H1 (cell line): Measurements from ENCODE around the gene NEK4. TPM values are rescaled to one million over a fixed set of nuclear protein-coding genes. Genes with fewer than 3 reads are reported as not detected.

ENCODE experiments used
- CTCF ChIA-PET: fragments of 300-600 bp; sonication (Branson Sonifier 250); formaldehyde crosslinking; loops from one replicate; lab custom pipeline; 2021; ENCODE audit not compliant: partially characterized antibody; lab: Charles Lee
- POLR2A ChIA-PET: fragments of 300-600 bp; sonication (Branson Sonifier 250); formaldehyde crosslinking; loops from one replicate; lab custom pipeline; 2021; ENCODE audit warnings: inconsistent platforms; ENCODE audit not compliant: partially characterized antibody; lab: Charles Lee
- DNase-seq, 2 experiments: peaks; one replicate each; pipeline versions ENCODE4 v3.0.0 to v3.0.0-alpha.2; 2010 to 2022; ENCODE audit warnings: low spot score in 2 of 2, low read depth in 1 of 2, mixed read lengths in 1 of 2
- FAIRE-seq: peaks from 2 replicates; lab custom pipeline; 2011; peaks lifted over from hg19 to GRCh38; lab: Jason Lieb, UNC
- H2AFZ ChIP-seq: 2 replicates; pipeline ENCODE4 v1.8.1; 2012; ENCODE audit warnings: low read length, inconsistent platforms
- H2AK5ac ChIP-seq: 2 replicates; pipeline ENCODE4 v1.6.1; 2013; ENCODE audit warnings: low read depth, low read length
- H2BK120ac ChIP-seq: replicated peaks from 2 replicates; pipeline ENCODE3; 2013; ENCODE audit warnings: low read depth, low read length, inconsistent platforms
- H2BK12ac ChIP-seq: 2 replicates; pipeline ENCODE4 v1.6.1; 2013; ENCODE audit warnings: low read depth, low read length
- H2BK15ac ChIP-seq: 2 replicates; pipeline ENCODE4 v1.6.1; 2013; ENCODE audit warnings: low read length
- H2BK20ac ChIP-seq: 2 replicates; pipeline ENCODE4 v1.6.1; 2013; ENCODE audit warnings: low read length
- H2BK5ac ChIP-seq: 2 replicates; pipeline ENCODE4 v1.6.1; 2013; ENCODE audit warnings: low read depth, low read length
- H3K14ac ChIP-seq: 2 replicates; pipeline ENCODE4 v1.6.1; 2013; ENCODE audit warnings: inconsistent platforms; ENCODE audit not compliant: insufficient read length
- H3K18ac ChIP-seq: 2 replicates; pipeline ENCODE4 v1.6.1; 2013; ENCODE audit warnings: low read length; ENCODE audit errors: extremely low read depth
- H3K23ac ChIP-seq: 2 replicates; pipeline ENCODE4 v1.6.1; 2013; ENCODE audit warnings: inconsistent platforms; ENCODE audit not compliant: insufficient read length
- H3K23me2 ChIP-seq: 2 replicates; pipeline ENCODE4 v1.6.1; 2013; ENCODE audit warnings: low read depth, low read length
- H3K27ac ChIP-seq: 2 replicates; pipeline ENCODE4 v1.6.1; 2011; ENCODE audit warnings: low read depth, low read length, inconsistent platforms
- H3K27me3 ChIP-seq, 4 experiments: replicated peaks in 1 of 4; 1 replicate in 1 of 4; 2 replicates in 3 of 4; pipeline versions ENCODE4 v1.6.1 to v1.8.1; 2011 to 2013; ENCODE audit warnings: low read length in 3 of 4, mild to moderate bottlenecking in 3 of 4, inconsistent platforms in 2 of 4, mixed read lengths in 2 of 4, moderate library complexity in 1 of 4; ENCODE audit not compliant: control insufficient read depth in 3 of 4, insufficient read depth in 3 of 4; ENCODE audit errors: extremely low read depth in 1 of 4
- H3K36me3 ChIP-seq, 4 experiments: 2 replicates each; pipeline versions ENCODE4 v1.6.1 to v1.8.1; 2011 to 2013; ENCODE audit warnings: mild to moderate bottlenecking in 4 of 4, low read length in 3 of 4, moderate library complexity in 2 of 4, control low read depth in 1 of 4, inconsistent platforms in 1 of 4; ENCODE audit not compliant: insufficient read depth in 4 of 4, control insufficient read depth in 2 of 4
- H3K4ac ChIP-seq: replicated peaks from 2 replicates; pipeline ENCODE3; 2013; ENCODE audit warnings: low read length, low read depth, mixed read lengths, inconsistent platforms; ENCODE audit not compliant: insufficient read length
- H3K4me1 ChIP-seq, 4 experiments: replicated peaks in 1 of 4; 1 replicate in 1 of 4; 2 replicates in 3 of 4; pipeline versions ENCODE4 v1.6.1 to v1.8.1; 2011 to 2013; ENCODE audit warnings: low read length in 3 of 4, inconsistent platforms in 2 of 4, mixed read lengths in 1 of 4; ENCODE audit not compliant: insufficient read depth in 4 of 4, control insufficient read depth in 3 of 4
- H3K4me2 ChIP-seq, 2 experiments: 2 replicates each; pipeline versions ENCODE4 v1.6.1 to v1.8.1; 2011 to 2013; ENCODE audit warnings: low read depth in 2 of 2, low read length in 2 of 2, control low read depth in 1 of 2, inconsistent platforms in 1 of 2, mild to moderate bottlenecking in 1 of 2; ENCODE audit not compliant: insufficient read depth in 1 of 2
- H3K4me3 ChIP-seq, 4 experiments: fragments of 200-600, 300-600 bp in 1 of 4; sonication (generic), shearing (Covaris generic), sonication (Bioruptor Twin) in 1 of 4; 2 replicates each; pipeline versions ENCODE4 v1.5.1 to v1.8.1; 2011 to 2016; ENCODE audit warnings: low read length in 4 of 4, low read depth in 3 of 4, control low read depth in 2 of 4, inconsistent platforms in 2 of 4, mild to moderate bottlenecking in 2 of 4, mixed read lengths in 1 of 4, moderate library complexity in 1 of 4; ENCODE audit not compliant: insufficient read depth in 2 of 4; ENCODE audit errors: extremely low read depth in 1 of 4
- H3K56ac ChIP-seq: replicated peaks from 2 replicates; pipeline ENCODE3; 2013; ENCODE audit warnings: low read depth, mild to moderate bottlenecking, mixed read lengths, low read length, inconsistent platforms; ENCODE audit not compliant: insufficient read length
- H3K79me1 ChIP-seq: 2 replicates; pipeline ENCODE4 v1.6.1; 2013; ENCODE audit warnings: low read depth, low read length, control low read depth
- H3K79me2 ChIP-seq, 2 experiments: 2 replicates each; pipeline versions ENCODE4 v1.6.1 to v1.8.1; 2012 to 2013; ENCODE audit warnings: low read length in 2 of 2, mild to moderate bottlenecking in 2 of 2, inconsistent platforms in 1 of 2; ENCODE audit not compliant: insufficient read depth in 2 of 2, control insufficient read depth in 1 of 2
- H3K9ac ChIP-seq, 4 experiments: replicated peaks in 1 of 4; 1 replicate in 1 of 4; 2 replicates in 3 of 4; pipeline versions ENCODE4 v1.6.1 to v1.8.1; 2011 to 2013; ENCODE audit warnings: low read depth in 3 of 4, low read length in 3 of 4, control low read depth in 2 of 4, mild to moderate bottlenecking in 2 of 4, moderate library complexity in 2 of 4, inconsistent platforms in 1 of 4; ENCODE audit errors: extremely low read depth in 1 of 4
- H3K9me3 ChIP-seq, 2 experiments: 2 replicates each; pipeline versions ENCODE4 v1.6.1 to v1.8.1; 2012 to 2013; ENCODE audit warnings: mild to moderate bottlenecking in 2 of 2, moderate library complexity in 2 of 2, control low read depth in 1 of 2, inconsistent platforms in 1 of 2, low read depth in 1 of 2, low read length in 1 of 2, mixed read lengths in 1 of 2; ENCODE audit not compliant: insufficient read depth in 2 of 2
- H4K20me1 ChIP-seq, 2 experiments: replicated peaks in 1 of 2; 2 replicates each; pipeline versions ENCODE3 to v1.8.1; 2011 to 2013; ENCODE audit warnings: inconsistent platforms in 2 of 2, low read length in 2 of 2, mild to moderate bottlenecking in 1 of 2; ENCODE audit not compliant: insufficient read depth in 2 of 2, control insufficient read depth in 1 of 2
- H4K5ac ChIP-seq: 2 replicates; pipeline ENCODE4 v1.6.1; 2013; ENCODE audit warnings: low read length, low read depth, mixed read lengths, inconsistent platforms; ENCODE audit not compliant: insufficient read length
- H4K8ac ChIP-seq: 2 replicates; pipeline ENCODE4 v1.8.0; 2013; ENCODE audit warnings: mild to moderate bottlenecking, moderate library complexity, low read length, inconsistent platforms; ENCODE audit not compliant: insufficient read depth; ENCODE audit errors: extremely low read depth
- H4K91ac ChIP-seq: replicated peaks from 2 replicates; pipeline ENCODE3; 2013; ENCODE audit warnings: low read length, mixed read lengths, inconsistent platforms; ENCODE audit not compliant: insufficient read length
- ASH2L ChIP-seq: fragments of 200-600, 300-600 bp; sonication (generic); IDR thresholded peaks from one replicate; pipeline ENCODE4 v1.7.1; 2017; ENCODE audit warnings: low read length
- BACH1 ChIP-seq: IDR thresholded peaks from 2 replicates; pipeline ENCODE4 v1.6.1; 2012; ENCODE audit warnings: low read length, improper control_type of control experiment
- BCL11A ChIP-seq, 2 experiments: IDR thresholded peaks; one replicate each; pipeline ENCODE4 v1.6.1; 2011; ENCODE audit warnings: low read depth in 2 of 2, low read length in 2 of 2, mild to moderate bottlenecking in 2 of 2
- CTBP2 ChIP-seq: IDR thresholded peaks from 2 replicates; pipeline ENCODE4 v1.7.0; 2011; ENCODE audit warnings: borderline replicate concordance, mild to moderate bottlenecking, moderate library complexity, mixed read lengths, low read length; ENCODE audit not compliant: insufficient read depth, insufficient read length
- GABPA ChIP-seq: IDR thresholded peaks from 2 replicates; pipeline ENCODE4 v1.6.1; 2011; ENCODE audit warnings: mild to moderate bottlenecking, low read length, moderate library complexity, borderline replicate concordance; ENCODE audit not compliant: insufficient read depth
- HDAC2 ChIP-seq, 2 experiments: fragments of 300-600 bp in 1 of 2; sonication (generic) in 1 of 2; IDR thresholded peaks; 2 replicates each; pipeline ENCODE4 v1.6.1; 2011 to 2012; ENCODE audit warnings: low read depth in 2 of 2, low read length in 2 of 2, mild to moderate bottlenecking in 2 of 2, moderate library complexity in 2 of 2, borderline replicate concordance in 1 of 2, inconsistent platforms in 1 of 2
- HDAC6 ChIP-seq: IDR thresholded peaks from one replicate; pipeline ENCODE4 v1.7.1; 2012; ENCODE audit warnings: low read depth, mild to moderate bottlenecking, inconsistent platforms, low read length, moderate library complexity
- SP4 ChIP-seq: IDR thresholded peaks from 2 replicates; pipeline ENCODE4 v1.6.1; 2012; ENCODE audit warnings: low read length, inconsistent platforms
- ZNF274 ChIP-seq: IDR thresholded peaks from 2 replicates; pipeline ENCODE4 v1.7.0; 2012; ENCODE audit warnings: low read length, borderline replicate concordance; ENCODE audit errors: extremely low read depth
- WGBS, 2 experiments: shearing (Covaris generic) in 1 of 2; methylation state at CpG; one replicate each; pipeline versions ENCODE4 v1.1.6 to v1.1.7; 2013 to 2015; ENCODE audit warnings: low lambda C conversion rate in 2 of 2, mixed read lengths in 2 of 2, inconsistent platforms in 1 of 2, low coverage in 1 of 2, missing lambda C conversion rate in 1 of 2; ENCODE audit not compliant: insufficient replicate concordance in 2 of 2, insufficient coverage in 1 of 2, insufficient read length in 1 of 2; ENCODE audit errors: extremely low coverage in 1 of 2, missing lambda C conversion rate in 1 of 2; 5-methylcytosine and 5-hydroxymethylcytosine counted together
- polyA plus RNA-seq, 7 experiments: library from polyadenylated mRNA; depleted of rRNA in 3 of 7; stranded (reverse) in 5 of 7; unstranded in 2 of 7; fragments of >200 nt in 5 of 7; fragments of 200-250 nt in 2 of 7; gene quantifications; 1 replicate in 5 of 7; 2 replicates in 1 of 7; 4 replicates in 1 of 7; pipeline versions ENCODE4 v1.2.1 to v1.2.3, GENCODE V29; 2011 to 2013; ENCODE audit warnings: missing spikeins in 2 of 7, mixed read lengths in 2 of 7
- total RNA-seq: library from RNA; stranded (reverse); fragmentation: NEBNext Ultra II Directional; extraction: Animal tissue kit (Norgen Biotek cat#: 25700); gene quantifications from 2 replicates; pipeline ENCODE4 v1.2.1, GENCODE V29; 2021
- TF ChIP-seq, protein P1 (sequence below): IDR thresholded peaks from 2 replicates; pipeline ENCODE4 v1.6.1; 2011; ENCODE audit warnings: low read depth, mild to moderate bottlenecking, low read length; ENCODE audit not compliant: insufficient read depth

Gene NEK4
- total and polyA plus RNA-seq, 2 of the 8 experiments (the other 6 are each of a cell fraction or from before 2014, with no cell fraction given) = 7.5 to 40.0 TPM

GRCh38 chr3:52771702-52772101, 962 bp upstream of the NEK4 start:
- peaks cover 3% of the 10 kb centered on the region; the same call in 1 of the 2 replicates for H3K79me1 ChIP-seq
- no peak for DNase-seq
- H2BK5ac ChIP-seq = no peak overlapping the region
- H3K4me2 ChIP-seq = peak overlapping the region; percentile 73 to 83; a peak in 3 of 4 replicates
- H2AK5ac ChIP-seq = 0 out of 2 replicates have a peak overlapping the region, but pooled peaks have one; percentile 28
- no peaks in the 10 kb centered on the region for H3K27me3 ChIP-seq
- H4K5ac ChIP-seq = no peak overlapping the region
- no peak overlapping the region for H4K8ac ChIP-seq
- H3K9ac ChIP-seq = no peak overlapping the region
- H3K4me3 ChIP-seq = peak overlapping the region in 1 of 4 experiments; percentile 70; a peak in 3 of 8 replicates
- peaks cover 0 to 21% of the 10 kb centered on the region in 2 experiments; a peak in 3 of 4 replicates for H3K79me2 ChIP-seq
- H3K4ac ChIP-seq = no peak overlapping the region
- peaks cover 7% of the 10 kb centered on the region for H3K23me2 ChIP-seq
- WGBS, 2 experiments = 89% methylated on average over 10 of the region's 10 CpGs; no CpG with 5 or more reads in 1 of the 2 experiments
- TF ChIP-seq SP4 (no peak), BCL11A (IDR thresholded peaks at IDR 0.05; ENCODE audit: low read depth in 2 of 2, low read length in 2 of 2) (no peak), CTBP2 (no peak), BACH1 (no peak), HDAC6 (no peak), ASH2L (no peak), HDAC2 (IDR thresholded peaks at IDR 0.05; ENCODE audit: borderline replicate concordance in 1 of 2, low read depth in 2 of 2, low read length in 2 of 2) (no peak), GABPA (no peak), ZNF274 (no peak)
- TF ChIP-seq, protein P1, sequence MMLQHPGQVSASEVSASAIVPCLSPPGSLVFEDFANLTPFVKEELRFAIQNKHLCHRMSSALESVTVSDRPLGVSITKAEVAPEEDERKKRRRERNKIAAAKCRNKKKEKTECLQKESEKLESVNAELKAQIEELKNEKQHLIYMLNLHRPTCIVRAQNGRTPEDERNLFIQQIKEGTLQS = no peak
- no peak overlapping the region; the same call in 1 of the 2 replicates for H2AFZ ChIP-seq
- no peak overlapping the region for H2BK120ac ChIP-seq
- ChIA-PET CTCF (interaction anchor here (1.1 to 4.7 kb wide), 5 partner anchors 21 to 51 kb away, joined by 3 to 28 read pairs (median 5); no protein-coding TSS in a partner anchor), POLR2A (interaction anchor here (1.2 to 2.3 kb wide), 9 partner anchors 8 to 81 kb away, joined by 3 to 10 read pairs (median 8); partner anchors contain the start of gene ITIH3)
- H3K18ac ChIP-seq = no peak overlapping the region
- H4K20me1 ChIP-seq = no peaks in the 10 kb centered on the region
- no peak overlapping the region for H3K23ac ChIP-seq
- no peak overlapping the region for H3K14ac ChIP-seq
- no peak overlapping the region for H2BK20ac ChIP-seq
- H3K27ac ChIP-seq = no peak overlapping the region
- peaks cover 0 to 2% (median 0%) of the 10 kb centered on the region in 4 experiments; a peak in 1 of 7 replicates for H3K4me1 ChIP-seq
- H3K9me3 ChIP-seq = no peaks in the 10 kb centered on the region
- FAIRE-seq = no peak
- no peak overlapping the region for H3K56ac ChIP-seq
- H4K91ac ChIP-seq = no peak overlapping the region
- no peak overlapping the region for H2BK15ac ChIP-seq
- H3K36me3 ChIP-seq = peaks cover 2 to 13% (median 7%) of the 10 kb centered on the region in 4 experiments; a peak in 5 of 8 replicates
- H2BK12ac ChIP-seq = no peak overlapping the region
